ENCODE measurements around the gene THRB.

Gene THRB

DNA sequence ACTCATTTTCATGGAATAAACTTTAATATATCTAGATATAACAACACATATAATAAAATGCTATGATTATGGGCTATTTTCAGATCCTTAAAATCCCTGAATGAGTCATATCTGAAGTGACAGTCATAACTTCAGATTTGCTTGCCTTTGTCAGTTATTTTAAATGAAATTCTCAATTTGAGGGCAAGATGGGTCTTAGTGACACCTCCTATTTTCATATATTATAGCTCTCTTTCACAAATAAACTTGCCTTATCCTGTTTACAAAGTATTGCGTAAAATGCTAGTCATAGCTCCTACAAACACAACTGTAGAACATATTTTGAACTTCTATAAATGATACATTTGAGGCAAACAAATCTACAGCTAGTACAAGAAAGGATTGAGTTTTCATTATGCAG lies 6.2 kb upstream of the THRB start:
- ChIA-PET POLR2A (no interaction called here), CTCF (no interaction called here)
- no peaks in the 10 kb centered on the region for H3K36me3 ChIP-seq (ENCODE audit: control insufficient read depth in 2 of 2, insufficient read depth in 1 of 2, low read length in 2 of 2)
- H3K27ac ChIP-seq (ENCODE audit: extremely low read depth, low read depth, low read length), result no peak overlapping the region
- TF ChIP-seq SCRT1 (tag by site-specific recombination; IDR thresholded peaks at IDR 0.05; ENCODE audit: borderline replicate concordance) (no peak), GLIS2 (tag by site-specific recombination; IDR thresholded peaks at IDR 0.05) (no peak), MEIS1 (CRISPR knock-in tag; IDR thresholded peaks at IDR 0.05; ENCODE audit: borderline replicate concordance) (no peak), ZNF16 (tag by site-specific recombination; IDR thresholded peaks at IDR 0.05; ENCODE audit: low read depth) (no peak), ZNF23 (tag by site-specific recombination; IDR thresholded peaks at IDR 0.05; ENCODE audit: borderline replicate concordance) (no peak), ZNF416 (tag by site-specific recombination; IDR thresholded peaks at IDR 0.05) (no peak), SP3 (tag by site-specific recombination; IDR thresholded peaks at IDR 0.05) (no peak), ZNF621 (tag by site-specific recombination; IDR thresholded peaks at IDR 0.05) (no peak), ZNF433 (tag by site-specific recombination; IDR thresholded peaks at IDR 0.05; ENCODE audit: low read depth) (no peak), ZNF530 (tag by site-specific recombination; IDR thresholded peaks at IDR 0.05; ENCODE audit: low read depth) (no peak), ZSCAN16 (tag by site-specific recombination; IDR thresholded peaks at IDR 0.05) (no peak), GLI2 (tag by site-specific recombination; IDR thresholded peaks at IDR 0.05; ENCODE audit: borderline replicate concordance, low read depth) (no peak), ZNF548 (tag by site-specific recombination; IDR thresholded peaks at IDR 0.05) (no peak), ZNF341 (tag by site-specific recombination; IDR thresholded peaks at IDR 0.05; ENCODE audit: low read depth) (no peak), ZEB2 (tag by site-specific recombination; IDR thresholded peaks at IDR 0.05) (no peak), ZSCAN18 (tag by site-specific recombination; IDR thresholded peaks at IDR 0.05) (no peak)
- TF ChIP-seq, protein P1, sequence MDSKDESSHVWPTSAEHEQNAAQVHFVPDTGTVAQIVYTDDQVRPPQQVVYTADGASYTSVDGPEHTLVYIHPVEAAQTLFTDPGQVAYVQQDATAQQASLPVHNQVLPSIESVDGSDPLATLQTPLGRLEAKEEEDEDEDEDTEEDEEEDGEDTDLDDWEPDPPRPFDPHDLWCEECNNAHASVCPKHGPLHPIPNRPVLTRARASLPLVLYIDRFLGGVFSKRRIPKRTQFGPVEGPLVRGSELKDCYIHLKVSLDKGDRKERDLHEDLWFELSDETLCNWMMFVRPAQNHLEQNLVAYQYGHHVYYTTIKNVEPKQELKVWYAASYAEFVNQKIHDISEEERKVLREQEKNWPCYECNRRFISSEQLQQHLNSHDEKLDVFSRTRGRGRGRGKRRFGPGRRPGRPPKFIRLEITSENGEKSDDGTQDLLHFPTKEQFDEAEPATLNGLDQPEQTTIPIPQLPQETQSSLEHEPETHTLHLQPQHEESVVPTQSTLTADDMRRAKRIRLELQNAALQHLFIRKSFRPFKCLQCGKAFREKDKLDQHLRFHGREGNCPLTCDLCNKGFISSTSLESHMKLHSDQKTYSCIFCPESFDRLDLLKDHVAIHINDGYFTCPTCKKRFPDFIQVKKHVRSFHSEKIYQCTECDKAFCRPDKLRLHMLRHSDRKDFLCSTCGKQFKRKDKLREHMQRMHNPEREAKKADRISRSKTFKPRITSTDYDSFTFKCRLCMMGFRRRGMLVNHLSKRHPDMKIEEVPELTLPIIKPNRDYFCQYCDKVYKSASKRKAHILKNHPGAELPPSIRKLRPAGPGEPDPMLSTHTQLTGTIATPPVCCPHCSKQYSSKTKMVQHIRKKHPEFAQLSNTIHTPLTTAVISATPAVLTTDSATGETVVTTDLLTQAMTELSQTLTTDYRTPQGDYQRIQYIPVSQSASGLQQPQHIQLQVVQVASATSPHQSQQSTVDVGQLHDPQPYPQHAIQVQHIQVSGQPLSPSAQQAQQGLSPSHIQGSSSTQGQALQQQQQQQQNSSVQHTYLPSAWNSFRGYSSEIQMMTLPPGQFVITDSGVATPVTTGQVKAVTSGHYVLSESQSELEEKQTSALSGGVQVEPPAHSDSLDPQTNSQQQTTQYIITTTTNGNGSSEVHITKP (tag by site-specific recombination; IDR thresholded peaks at IDR 0.05), result no peak
- TF ChIP-seq, protein P2, sequence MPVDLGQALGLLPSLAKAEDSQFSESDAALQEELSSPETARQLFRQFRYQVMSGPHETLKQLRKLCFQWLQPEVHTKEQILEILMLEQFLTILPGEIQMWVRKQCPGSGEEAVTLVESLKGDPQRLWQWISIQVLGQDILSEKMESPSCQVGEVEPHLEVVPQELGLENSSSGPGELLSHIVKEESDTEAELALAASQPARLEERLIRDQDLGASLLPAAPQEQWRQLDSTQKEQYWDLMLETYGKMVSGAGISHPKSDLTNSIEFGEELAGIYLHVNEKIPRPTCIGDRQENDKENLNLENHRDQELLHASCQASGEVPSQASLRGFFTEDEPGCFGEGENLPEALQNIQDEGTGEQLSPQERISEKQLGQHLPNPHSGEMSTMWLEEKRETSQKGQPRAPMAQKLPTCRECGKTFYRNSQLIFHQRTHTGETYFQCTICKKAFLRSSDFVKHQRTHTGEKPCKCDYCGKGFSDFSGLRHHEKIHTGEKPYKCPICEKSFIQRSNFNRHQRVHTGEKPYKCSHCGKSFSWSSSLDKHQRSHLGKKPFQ (tag by site-specific recombination; IDR thresholded peaks at IDR 0.05), result no peak
- TF ChIP-seq, protein P3, sequence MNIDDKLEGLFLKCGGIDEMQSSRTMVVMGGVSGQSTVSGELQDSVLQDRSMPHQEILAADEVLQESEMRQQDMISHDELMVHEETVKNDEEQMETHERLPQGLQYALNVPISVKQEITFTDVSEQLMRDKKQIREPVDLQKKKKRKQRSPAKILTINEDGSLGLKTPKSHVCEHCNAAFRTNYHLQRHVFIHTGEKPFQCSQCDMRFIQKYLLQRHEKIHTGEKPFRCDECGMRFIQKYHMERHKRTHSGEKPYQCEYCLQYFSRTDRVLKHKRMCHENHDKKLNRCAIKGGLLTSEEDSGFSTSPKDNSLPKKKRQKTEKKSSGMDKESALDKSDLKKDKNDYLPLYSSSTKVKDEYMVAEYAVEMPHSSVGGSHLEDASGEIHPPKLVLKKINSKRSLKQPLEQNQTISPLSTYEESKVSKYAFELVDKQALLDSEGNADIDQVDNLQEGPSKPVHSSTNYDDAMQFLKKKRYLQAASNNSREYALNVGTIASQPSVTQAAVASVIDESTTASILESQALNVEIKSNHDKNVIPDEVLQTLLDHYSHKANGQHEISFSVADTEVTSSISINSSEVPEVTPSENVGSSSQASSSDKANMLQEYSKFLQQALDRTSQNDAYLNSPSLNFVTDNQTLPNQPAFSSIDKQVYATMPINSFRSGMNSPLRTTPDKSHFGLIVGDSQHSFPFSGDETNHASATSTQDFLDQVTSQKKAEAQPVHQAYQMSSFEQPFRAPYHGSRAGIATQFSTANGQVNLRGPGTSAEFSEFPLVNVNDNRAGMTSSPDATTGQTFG (tag by site-specific recombination; IDR thresholded peaks at IDR 0.05; ENCODE audit: borderline replicate concordance), result no peak
- H3K4me3 ChIP-seq (ENCODE audit: low read depth, low read length), result no peak overlapping the region
- H3K9me3 ChIP-seq (ENCODE audit: control insufficient read depth, insufficient read depth, low read depth, low read length), result no peaks in the 10 kb centered on the region
- H3K4me1 ChIP-seq (ENCODE audit: control insufficient read depth, insufficient read depth, low read length), result no peaks in the 10 kb centered on the region
